CD4-positive, alpha-beta T cell (primary cell): ENCODE results near the gene HS3ST3B1. TPM values are rescaled to one million over a fixed set of nuclear protein-coding genes. Genes with fewer than 3 reads are reported as not detected.

Experiments used
- ATAC-seq: fragments of 200-7000 bp; cut with Tn5 transposase; one replicate; pipeline ENCODE4 v1.10.0; 2022; ENCODE audit warnings: mild to moderate bottlenecking; ENCODE audit not compliant: poor library complexity
- CTCF ChIA-PET: fragments of 350-600 bp; sonication (Branson Sonifier 250); formaldehyde crosslinking; loops from one replicate; lab custom pipeline; 2021; ENCODE audit warnings: antibody characterized with exemption, inconsistent platforms; lab: Charles Lee
- POLR2A ChIA-PET: fragments of 350-600 bp; sonication (Branson Sonifier 250); formaldehyde crosslinking; loops from one replicate; lab custom pipeline; 2021; ENCODE audit warnings: antibody characterized with exemption, inconsistent platforms; lab: Charles Lee
- DNase-seq, 14 experiments: peaks; one replicate each; pipeline ENCODE4 v3.0.0-alpha.2; 2013 to 2020; ENCODE audit warnings: mixed read lengths in 2 of 14
- H3K27ac ChIP-seq, 2 donors: one replicate each; pipeline versions ENCODE4 v1.5.1 to v1.7.0; 2013; ENCODE audit warnings: low read length in 2 of 2, low read depth in 1 of 2, mild to moderate bottlenecking in 1 of 2
- H3K27me3 ChIP-seq, 2 experiments: 1 replicate in 1 of 2; 2 replicates in 1 of 2; pipeline versions ENCODE4 v1.6.1 to v1.7.0; 2013; ENCODE audit warnings: low read length in 2 of 2, control low read depth in 1 of 2, mild to moderate bottlenecking in 1 of 2, moderate library complexity in 1 of 2; ENCODE audit not compliant: insufficient read depth in 2 of 2, control insufficient read depth in 1 of 2
- H3K36me3 ChIP-seq: one replicate; pipeline ENCODE4 v1.6.1; 2013; ENCODE audit warnings: low read length, control low read depth; ENCODE audit not compliant: insufficient read depth
- H3K4me1 ChIP-seq: one replicate; pipeline ENCODE4 v1.6.1; 2013; ENCODE audit warnings: low read length, control low read depth; ENCODE audit not compliant: insufficient read depth
- H3K4me3 ChIP-seq: one replicate; pipeline ENCODE4 v1.5.1; 2013; ENCODE audit warnings: mild to moderate bottlenecking, low read length, moderate library complexity
- H3K9me3 ChIP-seq, 2 experiments: 1 replicate in 1 of 2; 2 replicates in 1 of 2; pipeline versions ENCODE4 v1.6.1 to v1.7.0; 2013; ENCODE audit warnings: low read length in 2 of 2, mild to moderate bottlenecking in 2 of 2, control low read depth in 1 of 2, moderate library complexity in 1 of 2; ENCODE audit not compliant: control insufficient read depth in 1 of 2, insufficient read depth in 1 of 2
- H3K27ac Mint-ChIP-seq: one replicate; pipeline ENCODE4 v1.8.0; 2020; ENCODE audit warnings: mixed read lengths
- H3K27me3 Mint-ChIP-seq: one replicate; pipeline ENCODE4 v1.8.0; 2021; ENCODE audit warnings: mixed read lengths
- H3K36me3 Mint-ChIP-seq: one replicate; pipeline ENCODE4 v1.8.0; 2021; ENCODE audit warnings: low read depth, mixed read lengths
- H3K4me1 Mint-ChIP-seq: one replicate; pipeline ENCODE4 v1.8.0; 2021; ENCODE audit warnings: low read depth, mixed read lengths
- H3K4me3 Mint-ChIP-seq: one replicate; pipeline ENCODE4 v1.8.0; 2020; ENCODE audit warnings: mild to moderate bottlenecking, mixed read lengths
- H3K9me3 Mint-ChIP-seq: one replicate; pipeline ENCODE4 v1.8.0; 2020; ENCODE audit warnings: mixed read lengths
- intact Hi-C, 2 experiments: fragments of 100-400 bp; cut with DNase I in 1 of 2; cut with micrococcal nuclease in 1 of 2; formaldehyde crosslinking; loops; one replicate each; pipeline versions ENCODE4 v1.15.1 to v1.9.0; 2023 to 2025; cut with DNase I, micrococcal nuclease
- total RNA-seq, 174 experiments: library from RNA in 2 of 174; stranded (reverse) in 2 of 174; gene quantifications; one replicate each; pipeline ENCODE4 v1.2.3 and lab custom pipeline; 2021 to 2026
- TF ChIP-seq, protein P1 (sequence below): fragments of 200-600 bp; IDR thresholded peaks from one replicate; pipeline ENCODE4 v1.8.0; 2022; ENCODE audit warnings: antibody characterized with exemption, mild to moderate bottlenecking

HS3ST3B1 gene
- total RNA-seq, 2 experiments from 2014 or later = 9.3 to 11.5 TPM

DNA sequence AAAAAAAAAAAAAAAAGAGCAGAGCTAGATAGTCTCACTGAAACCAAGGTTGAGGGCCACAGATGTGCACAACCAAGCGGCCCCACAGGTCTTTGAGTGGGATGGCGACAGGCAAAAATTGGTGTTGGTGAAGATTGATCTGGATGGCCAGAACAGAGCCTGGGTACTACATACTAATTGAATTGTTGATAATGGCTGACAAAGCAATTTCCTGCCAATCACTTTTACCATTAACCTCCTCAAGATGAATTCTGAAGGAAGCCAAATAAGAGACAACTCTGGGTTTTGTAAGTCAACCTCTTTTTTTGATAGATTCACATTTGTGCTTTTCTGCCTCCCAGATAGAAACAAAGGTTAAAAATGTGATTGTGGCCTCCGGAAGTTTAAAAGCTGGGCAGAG lies 19.4 kb upstream of the HS3ST3B1 start:
- H3K27me3 Mint-ChIP-seq = peaks cover 15% of the 10 kb centered on the region
- intact Hi-C loops = no loop called here

DNA sequence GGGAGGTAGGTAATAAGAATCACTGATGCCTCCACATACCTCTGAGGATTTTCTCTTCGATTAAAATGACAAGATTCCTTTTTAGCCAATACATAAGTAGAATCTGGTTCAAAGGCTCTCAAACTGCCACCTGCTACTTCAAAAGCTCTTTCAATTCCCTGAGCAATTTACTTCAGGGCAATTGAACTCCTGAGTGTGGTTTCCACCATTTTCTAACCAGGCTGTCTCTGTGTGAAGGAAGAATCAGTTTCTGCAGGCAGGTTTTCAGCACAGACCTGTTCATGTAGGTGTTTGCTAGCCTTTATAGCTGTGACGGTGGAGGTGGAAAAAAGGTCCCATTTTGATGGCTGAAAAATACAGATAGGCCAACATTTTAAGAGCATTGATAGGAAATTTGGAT lies 18.2 kb upstream of the HS3ST3B1 start:
- no peak for ATAC-seq

More for the DNA sequence above, 19.4 kb upstream of the HS3ST3B1 start:
- no peaks in the 10 kb centered on the region for H3K4me1 ChIP-seq
- no peaks in the 10 kb centered on the region for H3K9me3 ChIP-seq
- POLR2A ChIA-PET = no interaction called here
- TF ChIP-seq, protein P1, sequence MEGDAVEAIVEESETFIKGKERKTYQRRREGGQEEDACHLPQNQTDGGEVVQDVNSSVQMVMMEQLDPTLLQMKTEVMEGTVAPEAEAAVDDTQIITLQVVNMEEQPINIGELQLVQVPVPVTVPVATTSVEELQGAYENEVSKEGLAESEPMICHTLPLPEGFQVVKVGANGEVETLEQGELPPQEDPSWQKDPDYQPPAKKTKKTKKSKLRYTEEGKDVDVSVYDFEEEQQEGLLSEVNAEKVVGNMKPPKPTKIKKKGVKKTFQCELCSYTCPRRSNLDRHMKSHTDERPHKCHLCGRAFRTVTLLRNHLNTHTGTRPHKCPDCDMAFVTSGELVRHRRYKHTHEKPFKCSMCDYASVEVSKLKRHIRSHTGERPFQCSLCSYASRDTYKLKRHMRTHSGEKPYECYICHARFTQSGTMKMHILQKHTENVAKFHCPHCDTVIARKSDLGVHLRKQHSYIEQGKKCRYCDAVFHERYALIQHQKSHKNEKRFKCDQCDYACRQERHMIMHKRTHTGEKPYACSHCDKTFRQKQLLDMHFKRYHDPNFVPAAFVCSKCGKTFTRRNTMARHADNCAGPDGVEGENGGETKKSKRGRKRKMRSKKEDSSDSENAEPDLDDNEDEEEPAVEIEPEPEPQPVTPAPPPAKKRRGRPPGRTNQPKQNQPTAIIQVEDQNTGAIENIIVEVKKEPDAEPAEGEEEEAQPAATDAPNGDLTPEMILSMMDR = no peak
- peaks cover 7 to 14% of the 10 kb centered on the region in 2 experiments for H3K27me3 ChIP-seq
- H3K36me3 ChIP-seq = no peaks in the 10 kb centered on the region
- CTCF ChIA-PET = no interaction called here
- Mint-ChIP-seq H3K36me3 (no peaks in the 10 kb centered on the region), H3K4me3 (no peak overlapping the region), H3K27ac (no peak overlapping the region), H3K9me3 (no peaks in the 10 kb centered on the region), H3K4me1 (no peaks in the 10 kb centered on the region)
- no peak overlapping the region for H3K4me3 ChIP-seq
- ATAC-seq (no peak), DNase-seq (no peak)
- no peak overlapping the region for H3K27ac ChIP-seq

DNA sequence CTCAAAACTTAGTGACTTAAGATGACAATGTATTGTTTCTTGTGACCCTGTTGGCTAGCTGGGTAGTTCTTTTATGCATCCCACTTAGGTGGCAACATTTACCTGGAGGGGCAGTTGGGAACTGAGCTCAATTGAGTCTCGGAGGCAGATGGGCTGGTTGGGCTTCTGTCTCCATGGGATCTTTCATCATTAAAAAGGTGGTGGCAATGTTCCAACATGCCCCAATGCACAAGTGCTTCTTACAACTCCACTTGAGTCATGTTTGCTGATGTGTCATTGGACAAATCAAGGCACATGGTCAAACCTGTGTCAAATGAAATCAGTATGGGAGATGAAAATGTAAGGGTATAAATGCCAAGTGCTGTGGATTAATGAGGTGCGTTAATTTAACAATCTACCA lies 11.7 kb upstream of the HS3ST3B1 start:
- no peaks in the 10 kb centered on the region for H3K4me1 Mint-ChIP-seq
- Histone ChIP-seq H3K36me3 (no peaks in the 10 kb centered on the region), H3K27me3 (peaks cover 5 to 18% of the 10 kb centered on the region in 2 experiments), H3K4me3 (no peak overlapping the region), H3K27ac (no peak overlapping the region), H3K4me1 (no peaks in the 10 kb centered on the region), H3K9me3 (no peaks in the 10 kb centered on the region)
- POLR2A ChIA-PET = no interaction called here
- TF ChIP-seq, protein P1 = no peak
- DNase-seq (no peak), ATAC-seq (no peak)
- no peaks in the 10 kb centered on the region for H3K9me3 Mint-ChIP-seq
- peaks cover 47% of the 10 kb centered on the region for H3K27me3 Mint-ChIP-seq
- intact Hi-C loops = no loop called here
- no peak overlapping the region for H3K4me3 Mint-ChIP-seq
- CTCF ChIA-PET = interaction anchor here (0.6 kb wide), 1 partner anchor 452 kb away, joined by 3 read pairs; no protein-coding TSS in a partner anchor
- no peak overlapping the region for H3K27ac Mint-ChIP-seq
- H3K36me3 Mint-ChIP-seq = no peaks in the 10 kb centered on the region

More for the DNA sequence above, 18.2 kb upstream of the HS3ST3B1 start:
- Mint-ChIP-seq H3K4me1 (no peaks in the 10 kb centered on the region), H3K4me3 (no peak overlapping the region), H3K36me3 (no peaks in the 10 kb centered on the region), H3K27ac (no peak overlapping the region), H3K9me3 (no peaks in the 10 kb centered on the region), H3K27me3 (peaks cover 10% of the 10 kb centered on the region)
- Histone ChIP-seq H3K4me3 (no peak overlapping the region), H3K27ac (no peak overlapping the region), H3K36me3 (no peaks in the 10 kb centered on the region), H3K27me3 (peaks cover 7 to 14% of the 10 kb centered on the region in 2 experiments), H3K4me1 (no peaks in the 10 kb centered on the region), H3K9me3 (no peaks in the 10 kb centered on the region)
- POLR2A ChIA-PET = no interaction called here
- intact Hi-C loops = no loop called here
- CTCF ChIA-PET = no interaction called here
- DNase-seq = no peak
- TF ChIP-seq, protein P1 = no peak
